Colonic mucosa (tissue), 4 donors: ENCODE measurements around the gene TAOK2. TPM values are rescaled to one million over a fixed set of nuclear protein-coding genes. Genes with fewer than 3 reads are reported as not detected.
A peak's percentile ranks its signal among the peaks of the same experiment; 100 is the strongest.

ENCODE experiments used
- DNase-seq: peaks from one replicate; pipeline ENCODE4 v3.0.0-alpha.2; 2020
- H3K27ac ChIP-seq: fragments of 200-600 bp; one replicate; pipeline ENCODE4 v1.8.0; 2021
- H3K27me3 ChIP-seq: fragments of 200-600 bp; one replicate; pipeline ENCODE4 v1.8.0; 2021
- H3K36me3 ChIP-seq: fragments of 200-600 bp; one replicate; pipeline ENCODE4 v1.8.0; 2021
- H3K4me1 ChIP-seq: fragments of 200-600 bp; one replicate; pipeline ENCODE4 v1.8.0; 2021; ENCODE audit warnings: mild to moderate bottlenecking
- H3K4me3 ChIP-seq: fragments of 200-600 bp; one replicate; pipeline ENCODE4 v1.8.0; 2021
- H3K9ac ChIP-seq, 2 donors: one replicate each; pipeline ENCODE4 v1.7.0; 2013; ENCODE audit warnings: control low read depth in 2 of 2, low read depth in 2 of 2, low read length in 2 of 2
- H3K9me3 ChIP-seq: fragments of 200-600 bp; one replicate; pipeline ENCODE4 v1.8.0; 2021
- intact Hi-C: fragments of 100-400 bp; cut with DNase I; formaldehyde crosslinking; loops from one replicate; pipeline ENCODE4 v1.14.1; 2022
- total RNA-seq, 2 donors: library from RNA; stranded (reverse); fragmentation: NEBNext Ultra II Directional in 1 of 2; extraction: Animal tissue kit (Norgen Biotek cat#: 25700) in 1 of 2; gene quantifications; one replicate each; pipeline ENCODE4 v1.2.1, GENCODE V29; 2021
- TF ChIP-seq, protein P1 (sequence below): fragments of 200-600 bp; IDR thresholded peaks from one replicate; pipeline ENCODE4 v1.8.0; 2022; ENCODE audit warnings: antibody characterized with exemption, mild to moderate bottlenecking
- donor health status: healthy.
- donor health status: DM: no; HTN: no; CAD: no.
- donor health status: DM: no; HTN: no; CAD: no.

The TAOK2 gene
- total RNA-seq, 2 donors from 2014 or later, result 37.4 to 62.3 TPM

GRCh38 chr16:29995324-29995910 lies 21.7 kb downstream of the TAOK2 start, which contains the start of gene HIRIP3:
Gene HIRIP3, minus strand, starts transcription at chr16:29995617. Its CDS starts 12 bp downstream, at chr16:29995605.
- TF ChIP-seq, protein P1, sequence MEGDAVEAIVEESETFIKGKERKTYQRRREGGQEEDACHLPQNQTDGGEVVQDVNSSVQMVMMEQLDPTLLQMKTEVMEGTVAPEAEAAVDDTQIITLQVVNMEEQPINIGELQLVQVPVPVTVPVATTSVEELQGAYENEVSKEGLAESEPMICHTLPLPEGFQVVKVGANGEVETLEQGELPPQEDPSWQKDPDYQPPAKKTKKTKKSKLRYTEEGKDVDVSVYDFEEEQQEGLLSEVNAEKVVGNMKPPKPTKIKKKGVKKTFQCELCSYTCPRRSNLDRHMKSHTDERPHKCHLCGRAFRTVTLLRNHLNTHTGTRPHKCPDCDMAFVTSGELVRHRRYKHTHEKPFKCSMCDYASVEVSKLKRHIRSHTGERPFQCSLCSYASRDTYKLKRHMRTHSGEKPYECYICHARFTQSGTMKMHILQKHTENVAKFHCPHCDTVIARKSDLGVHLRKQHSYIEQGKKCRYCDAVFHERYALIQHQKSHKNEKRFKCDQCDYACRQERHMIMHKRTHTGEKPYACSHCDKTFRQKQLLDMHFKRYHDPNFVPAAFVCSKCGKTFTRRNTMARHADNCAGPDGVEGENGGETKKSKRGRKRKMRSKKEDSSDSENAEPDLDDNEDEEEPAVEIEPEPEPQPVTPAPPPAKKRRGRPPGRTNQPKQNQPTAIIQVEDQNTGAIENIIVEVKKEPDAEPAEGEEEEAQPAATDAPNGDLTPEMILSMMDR, result no peak
- peaks cover 4% of the 10 kb centered on the region for H3K4me1 ChIP-seq
- DNase-seq, result peak; percentile 90
- no peaks in the 10 kb centered on the region for H3K9me3 ChIP-seq
- intact Hi-C loops, result no loop called here
- H3K27me3 ChIP-seq, result no peaks in the 10 kb centered on the region
- H3K36me3 ChIP-seq, result no peaks in the 10 kb centered on the region
- H3K27ac ChIP-seq, result peak within 1 kb of the TSS; percentile 94
- H3K4me3 ChIP-seq, result peak within 1 kb of the TSS; percentile 78
- H3K9ac ChIP-seq, result peak within 1 kb of the TSS; percentile 77 to 95

- TF ChIP-seq, protein P1, result no peak
- DNase-seq, result peak; percentile 99
- H3K9me3 ChIP-seq, result no peaks in the 10 kb centered on the region
- peaks cover 4% of the 10 kb centered on the region for H3K4me1 ChIP-seq
- peak within 1 kb of the TSS; percentile 78 for H3K4me3 ChIP-seq
- peak within 1 kb of the TSS; percentile 94 for H3K27ac ChIP-seq
- H3K9ac ChIP-seq, result peak within 1 kb of the TSS; percentile 77 to 95
- intact Hi-C loops, result no loop called here
- H3K27me3 ChIP-seq, result no peaks in the 10 kb centered on the region
- no peaks in the 10 kb centered on the region for H3K36me3 ChIP-seq
These were observed 22.5 kb downstream of the TAOK2 start, which contains the start of gene INO80E for GRCh38 chr16:29995911-29996765. Gene INO80E, plus strand, starts transcription at chr16:29996241. Its CDS starts 70 bp downstream, at chr16:29996311.

- TF ChIP-seq, protein P1, result no peak
- Histone ChIP-seq H3K36me3 (no peaks in the 10 kb centered on the region), H3K4me1 (peaks cover 4% of the 10 kb centered on the region), H3K9ac (peak overlapping the region; percentile 52 to 95), H3K4me3 (peak overlapping the region; percentile 78), H3K27ac (peak overlapping the region; percentile 94), H3K27me3 (no peaks in the 10 kb centered on the region), H3K9me3 (no peaks in the 10 kb centered on the region)
- intact Hi-C loops, result no loop called here
- DNase-seq, result no peak
These were observed 23.1 kb downstream of the TAOK2 start for GRCh38 chr16:29996766-29997250.

DNA sequence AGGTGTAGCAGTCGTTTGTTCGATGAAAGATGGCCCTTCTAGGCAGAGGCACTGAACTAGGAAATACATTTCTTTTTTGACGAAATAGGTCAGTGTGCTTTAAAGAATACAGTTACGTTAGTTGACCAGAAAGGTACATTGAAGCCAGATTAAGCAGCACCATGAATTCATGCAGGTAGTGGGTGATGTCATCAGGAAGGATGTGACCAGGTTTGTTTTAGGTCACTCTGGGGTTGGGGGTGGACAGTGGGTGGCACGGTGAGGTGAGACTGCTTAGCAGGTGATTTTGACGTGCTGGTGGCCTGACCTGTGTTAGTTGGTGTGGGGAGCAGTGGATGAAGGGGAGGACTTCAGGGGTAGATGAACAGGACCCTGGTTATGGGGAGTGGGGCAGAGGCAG lies 25.9 kb downstream of the TAOK2 start:
- no peak overlapping the region for H3K4me3 ChIP-seq
- no peaks in the 10 kb centered on the region for H3K27me3 ChIP-seq
- DNase-seq, result no peak
- no peaks in the 10 kb centered on the region for H3K36me3 ChIP-seq
- H3K4me1 ChIP-seq, result peaks cover 4% of the 10 kb centered on the region
- TF ChIP-seq, protein P1, result no peak
- H3K27ac ChIP-seq, result no peak overlapping the region
- H3K9me3 ChIP-seq, result no peaks in the 10 kb centered on the region
- intact Hi-C loops, result no loop called here
- no peak overlapping the region for H3K9ac ChIP-seq

DNA sequence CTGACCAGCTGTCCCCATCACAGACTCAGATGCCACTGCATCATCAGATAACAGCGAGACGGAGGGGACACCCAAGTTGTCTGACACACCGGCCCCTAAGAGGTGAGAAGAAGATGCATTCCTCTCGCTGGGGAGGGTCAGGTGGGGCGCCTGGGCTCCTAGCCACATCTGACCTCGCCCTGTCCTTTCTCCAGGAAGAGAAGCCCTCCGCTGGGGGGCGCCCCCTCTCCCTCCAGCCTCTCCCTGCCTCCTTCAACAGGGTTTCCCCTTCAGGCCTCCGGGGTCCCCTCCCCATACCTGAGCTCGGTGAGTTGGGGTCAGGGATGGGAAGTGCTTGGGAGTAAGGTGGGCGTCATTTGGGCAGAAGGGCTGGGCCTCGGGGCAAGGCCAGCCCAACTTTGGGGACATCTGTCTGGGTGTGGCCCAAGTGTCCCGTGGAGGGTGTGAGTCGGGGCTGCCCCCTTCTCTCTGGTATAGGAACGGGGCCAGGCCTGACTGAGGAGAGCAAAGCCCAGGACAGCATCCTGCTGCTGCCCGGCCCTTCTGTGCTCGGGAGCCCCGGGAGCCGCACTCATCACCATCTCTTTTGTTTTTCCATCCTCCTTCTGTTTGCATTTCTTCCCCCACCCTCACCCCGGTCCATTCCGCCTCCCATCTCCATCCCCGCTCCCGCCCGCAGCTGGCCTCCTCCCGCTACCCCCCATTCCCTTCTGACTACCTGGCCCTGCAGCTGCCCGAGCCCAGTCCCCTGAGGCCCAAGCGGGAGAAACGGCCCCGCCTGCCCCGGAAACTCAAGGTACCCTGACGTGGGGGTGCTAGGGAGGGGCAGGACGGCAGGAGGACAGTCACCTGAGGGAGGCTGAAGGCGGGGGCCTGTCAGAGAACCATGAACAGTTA lies 27.3 kb downstream of the TAOK2 start:
- TF ChIP-seq, protein P1, result no peak

More for the DNA sequence above, 27.3 kb downstream of the TAOK2 start:
- Histone ChIP-seq H3K27me3 (no peaks in the 10 kb centered on the region), H3K9me3 (no peaks in the 10 kb centered on the region), H3K36me3 (no peaks in the 10 kb centered on the region), H3K4me3 (no peak overlapping the region), H3K27ac (no peak overlapping the region), H3K4me1 (peaks cover 4% of the 10 kb centered on the region), H3K9ac (no peak overlapping the region)
- intact Hi-C loops, result no loop called here
- DNase-seq, result no peak
